Measurements from ENCODE around the gene ABTB2. TPM values are rescaled to one million over a fixed set of nuclear protein-coding genes. Genes with fewer than 3 reads are reported as not detected.

Gene ABTB2
- total and polyA plus RNA-seq, 2 of the 8 experiments (the other 6 are each of a cell fraction or from before 2014, with no cell fraction given), result 7.7 to 10.2 TPM

- H2BK20ac ChIP-seq (ENCODE audit: low read length), result no peak overlapping the region
- H3K23ac ChIP-seq (ENCODE audit: insufficient read length), result no peak overlapping the region
- H4K5ac ChIP-seq (ENCODE audit: insufficient read length, low read depth, low read length), result no peak overlapping the region
- H2BK5ac ChIP-seq (ENCODE audit: low read depth, low read length), result no peak overlapping the region
- H2AFZ ChIP-seq (ENCODE audit: low read length), result no peak overlapping the region
- H2BK15ac ChIP-seq (ENCODE audit: low read length), result no peak overlapping the region
- no peak overlapping the region for H3K18ac ChIP-seq (ENCODE audit: extremely low read depth, low read length)
- ChIA-PET CTCF (ENCODE audit: partially characterized antibody) (interaction anchor here (1.5 kb wide), 1 partner anchor 19 kb away, joined by 3 read pairs; no protein-coding TSS in a partner anchor), POLR2A (ENCODE audit: partially characterized antibody) (no interaction called here)
- no peak overlapping the region for H4K8ac ChIP-seq (ENCODE audit: extremely low read depth, insufficient read depth, low read length)
- H3K9me3 ChIP-seq (ENCODE audit: insufficient read depth in 2 of 2, low read depth in 1 of 2, low read length in 1 of 2), result no peaks in the 10 kb centered on the region
- no peak overlapping the region for H4K91ac ChIP-seq (replicated peaks; ENCODE audit: insufficient read length, low read length)
- no peak overlapping the region for H3K4me2 ChIP-seq (ENCODE audit: insufficient read depth in 1 of 2, low read depth in 2 of 2, low read length in 2 of 2)
- H3K27me3 ChIP-seq (replicated peaks in 1 of 4; ENCODE audit: control insufficient read depth in 3 of 4, extremely low read depth in 1 of 4, insufficient read depth in 3 of 4, low read length in 3 of 4), result no peaks in the 10 kb centered on the region
- peaks cover 0 to 4% of the 10 kb centered on the region in 2 experiments; a peak in 1 of 4 replicates for H3K79me2 ChIP-seq (ENCODE audit: control insufficient read depth in 1 of 2, insufficient read depth in 2 of 2, low read length in 2 of 2)
- no peak overlapping the region for H3K14ac ChIP-seq (ENCODE audit: insufficient read length)
- H3K23me2 ChIP-seq (ENCODE audit: low read depth, low read length), result no peaks in the 10 kb centered on the region
- WGBS, 2 experiments (ENCODE audit: extremely low coverage in 1 of 2, insufficient coverage in 1 of 2, insufficient read length in 1 of 2, insufficient replicate concordance in 2 of 2, low coverage in 1 of 2, low lambda C conversion rate in 2 of 2, missing lambda C conversion rate in 1 of 2), result 79% methylated on average over 2 of the region's 2 CpGs; no CpG with 5 or more reads in 1 of the 2 experiments
- no peak overlapping the region for H3K4ac ChIP-seq (replicated peaks; ENCODE audit: insufficient read length, low read depth, low read length)
- no peak overlapping the region for H3K56ac ChIP-seq (replicated peaks; ENCODE audit: insufficient read length, low read depth, low read length)
- no peak overlapping the region for H3K4me3 ChIP-seq (ENCODE audit: extremely low read depth in 1 of 4, insufficient read depth in 2 of 4, low read depth in 3 of 4, low read length in 4 of 4)
- no peak overlapping the region for H3K9ac ChIP-seq (replicated peaks in 1 of 4; ENCODE audit: extremely low read depth in 1 of 4, low read depth in 3 of 4, low read length in 3 of 4)
- no peaks in the 10 kb centered on the region for H3K36me3 ChIP-seq (ENCODE audit: control insufficient read depth in 2 of 4, insufficient read depth in 4 of 4, low read length in 3 of 4)
- no peak overlapping the region for H2BK120ac ChIP-seq (replicated peaks; ENCODE audit: low read depth, low read length)
- peaks cover 0 to 3% of the 10 kb centered on the region in 2 experiments for H4K20me1 ChIP-seq (replicated peaks in 1 of 2; ENCODE audit: control insufficient read depth in 1 of 2, insufficient read depth in 2 of 2, low read length in 2 of 2)
- H2AK5ac ChIP-seq (ENCODE audit: low read depth, low read length), result no peak overlapping the region
- DNase-seq (ENCODE audit: low read depth in 1 of 2, low spot score in 2 of 2) (no peak), FAIRE-seq (no peak)
- H3K79me1 ChIP-seq (ENCODE audit: low read depth, low read length), result no peaks in the 10 kb centered on the region
- no peak overlapping the region for H3K27ac ChIP-seq (ENCODE audit: low read depth, low read length)
- peaks cover 0 to 3% (median 2%) of the 10 kb centered on the region in 4 experiments; a peak in 4 of 7 replicates for H3K4me1 ChIP-seq (replicated peaks in 1 of 4; ENCODE audit: control insufficient read depth in 3 of 4, insufficient read depth in 4 of 4, low read length in 3 of 4)
- H2BK12ac ChIP-seq (ENCODE audit: low read depth, low read length), result no peak overlapping the region
- TF ChIP-seq NANOG (IDR thresholded peaks at IDR 0.05; ENCODE audit: insufficient read depth, low read depth, low read length, poor library complexity, severe bottlenecking) (no peak), MAX (IDR thresholded peaks at IDR 0.05) (no peak), KDM5A (IDR thresholded peaks at IDR 0.05; ENCODE audit: low read length) (no peak), SIRT6 (IDR thresholded peaks at IDR 0.05; ENCODE audit: low read length) (no peak), HDAC2 (IDR thresholded peaks at IDR 0.05; ENCODE audit: borderline replicate concordance in 1 of 2, low read depth in 2 of 2, low read length in 2 of 2) (no peak), RAD21 (IDR thresholded peaks at IDR 0.05 in 1 of 2, conservative IDR thresholded peaks at IDR 0.05 in 1 of 2; ENCODE audit: low read depth in 2 of 2, low read length in 2 of 2) (no peak), BCL11A (IDR thresholded peaks at IDR 0.05; ENCODE audit: low read depth in 2 of 2, low read length in 2 of 2) (no peak), POLR2AphosphoS5 (IDR thresholded peaks at IDR 0.05; ENCODE audit: low read depth, low read length) (no peak), TBP (IDR thresholded peaks at IDR 0.05; ENCODE audit: low read depth, low read length) (no peak), JUN (IDR thresholded peaks at IDR 0.05; ENCODE audit: low read depth, low read length) (no peak), SUZ12 (IDR thresholded peaks at IDR 0.05; ENCODE audit: low read length) (no peak), ATF2 (IDR thresholded peaks at IDR 0.05; ENCODE audit: low read length) (no peak)
These were observed 26.5 kb downstream of the ABTB2 start for GRCh38 chr11:34331329-34331728.
